ENCODE measurements around the gene NOTCH3. TPM values are rescaled to one million over a fixed set of nuclear protein-coding genes. Genes with fewer than 3 reads are reported as not detected.

Gene NOTCH3
- total RNA-seq, 4 donors from 2014 or later, result 19.1 to 54.8 (median 35.4) TPM

GRCh38 chr19:15210323-15210781 lies 9.6 kb upstream of the NOTCH3 start:
- H3K4me1 ChIP-seq, result no peaks in the 10 kb centered on the region
- peak; percentile 83 for ATAC-seq
- H3K27ac ChIP-seq, result peak overlapping the region in 2 of 4 donors; percentile 24 to 32
- H3K27me3 ChIP-seq, result peaks cover 4% of the 10 kb centered on the region
- TF ChIP-seq POLR2A (IDR thresholded peaks at IDR 0.05) (no peak), POLR2AphosphoS5 (IDR thresholded peaks at IDR 0.05) (no peak), CTCF (IDR thresholded peaks at IDR 0.05) (no peak), EP300 (IDR thresholded peaks at IDR 0.05) (no peak)
- WGBS, 2 donors (ENCODE audit: low coverage in 1 of 2), result 58 to 78% methylated on average over 4 to 5 of the region's 5 CpGs
- peaks cover 0 to 3% (median 0%) of the 10 kb centered on the region in 3 donors for H3K9me3 ChIP-seq
- H3K36me3 ChIP-seq, result no peaks in the 10 kb centered on the region
- no peak overlapping the region for H3K4me3 ChIP-seq

- Histone ChIP-seq H3K36me3 (no peaks in the 10 kb centered on the region), H3K27ac (peak overlapping the region in 2 of 4 donors; percentile 22 to 63), H3K4me3 (peak overlapping the region in 1 of 2 donors; percentile 54), H3K9me3 (peaks cover 0 to 3% (median 0%) of the 10 kb centered on the region in 3 donors), H3K4me1 (peaks cover 0 to 24% (median 10%) of the 10 kb centered on the region in 3 donors), H3K27me3 (peaks cover 65% of the 10 kb centered on the region)
- ATAC-seq, result no peak
- 80 to 97% methylated on average over 1 to 14 of the region's 18 CpGs for WGBS, 2 donors (ENCODE audit: low coverage in 1 of 2)
- no peak for TF ChIP-seq POLR2A (IDR thresholded peaks at IDR 0.05)
- TF ChIP-seq EP300 (IDR thresholded peaks at IDR 0.05), result no peak
- TF ChIP-seq POLR2AphosphoS5 (IDR thresholded peaks at IDR 0.05), result no peak
- TF ChIP-seq CTCF (IDR thresholded peaks at IDR 0.05), result no peak
Measured at GRCh38 chr19:15201374-15202023, 704 bp upstream of the NOTCH3 start.

DNA sequence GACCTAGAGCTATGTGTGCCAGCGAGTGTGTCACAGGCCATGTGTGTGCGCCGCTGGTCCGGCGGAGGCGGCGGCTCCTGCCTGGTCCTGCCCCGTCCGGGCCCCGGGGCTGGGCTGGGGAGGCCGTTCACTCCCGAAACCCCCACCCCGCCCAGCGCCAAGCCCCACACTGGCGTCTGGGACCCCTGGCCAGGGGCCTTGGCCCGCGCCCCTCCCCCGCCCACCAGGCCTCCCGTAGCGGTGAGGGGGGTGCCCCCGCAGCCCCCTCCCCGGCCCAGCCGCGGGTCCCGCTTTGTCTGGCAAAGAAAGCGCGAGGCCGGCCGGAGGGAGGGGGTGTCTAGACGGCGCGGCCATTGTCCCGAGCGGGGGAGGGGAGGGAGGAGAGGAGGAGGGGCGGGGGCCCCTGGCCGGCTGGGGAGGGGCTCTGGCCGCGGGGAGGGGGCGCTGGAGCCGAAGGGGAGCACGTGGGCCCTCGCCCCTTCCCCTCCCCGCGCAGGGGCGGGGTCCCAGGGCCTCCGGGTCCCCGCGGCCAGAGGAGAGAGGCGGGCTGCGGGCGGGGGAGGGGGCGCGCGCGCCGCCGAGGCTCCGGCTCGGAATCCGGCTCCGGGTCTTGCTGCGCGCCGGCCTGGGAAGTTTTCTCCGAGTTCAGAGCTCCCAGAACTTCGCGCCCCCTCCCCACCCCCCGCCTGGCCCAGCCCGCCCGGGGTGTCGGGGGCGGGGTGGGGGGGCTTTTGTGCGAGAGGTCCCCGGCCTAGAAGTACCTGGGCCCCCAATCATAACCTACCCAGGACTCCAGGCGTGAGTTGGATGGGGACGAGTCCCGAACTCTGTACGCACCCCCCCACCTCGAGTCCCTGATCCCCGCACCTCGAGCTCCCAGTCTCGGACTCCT lies 888 bp downstream of the NOTCH3 start:
- H3K4me3 ChIP-seq, result peak overlapping the region; percentile 11 to 54
- H3K27ac ChIP-seq, result peak overlapping the region in 3 of 4 donors; percentile 63 to 73 (median 63)
- H3K4me1 ChIP-seq, result peaks cover 0 to 36% (median 14%) of the 10 kb centered on the region in 3 donors
- no peaks in the 10 kb centered on the region for H3K36me3 ChIP-seq
- WGBS, 2 donors (ENCODE audit: low coverage in 1 of 2), result 0% methylated on average over 4 to 7 of the region's 82 CpGs
- no peaks in the 10 kb centered on the region for H3K9me3 ChIP-seq
- TF ChIP-seq POLR2A (IDR thresholded peaks at IDR 0.05) (no peak), CTCF (IDR thresholded peaks at IDR 0.05) (no peak), EP300 (IDR thresholded peaks at IDR 0.05) (no peak), POLR2AphosphoS5 (IDR thresholded peaks at IDR 0.05) (no peak)
- no peak for ATAC-seq
- peaks cover 81% of the 10 kb centered on the region for H3K27me3 ChIP-seq

DNA sequence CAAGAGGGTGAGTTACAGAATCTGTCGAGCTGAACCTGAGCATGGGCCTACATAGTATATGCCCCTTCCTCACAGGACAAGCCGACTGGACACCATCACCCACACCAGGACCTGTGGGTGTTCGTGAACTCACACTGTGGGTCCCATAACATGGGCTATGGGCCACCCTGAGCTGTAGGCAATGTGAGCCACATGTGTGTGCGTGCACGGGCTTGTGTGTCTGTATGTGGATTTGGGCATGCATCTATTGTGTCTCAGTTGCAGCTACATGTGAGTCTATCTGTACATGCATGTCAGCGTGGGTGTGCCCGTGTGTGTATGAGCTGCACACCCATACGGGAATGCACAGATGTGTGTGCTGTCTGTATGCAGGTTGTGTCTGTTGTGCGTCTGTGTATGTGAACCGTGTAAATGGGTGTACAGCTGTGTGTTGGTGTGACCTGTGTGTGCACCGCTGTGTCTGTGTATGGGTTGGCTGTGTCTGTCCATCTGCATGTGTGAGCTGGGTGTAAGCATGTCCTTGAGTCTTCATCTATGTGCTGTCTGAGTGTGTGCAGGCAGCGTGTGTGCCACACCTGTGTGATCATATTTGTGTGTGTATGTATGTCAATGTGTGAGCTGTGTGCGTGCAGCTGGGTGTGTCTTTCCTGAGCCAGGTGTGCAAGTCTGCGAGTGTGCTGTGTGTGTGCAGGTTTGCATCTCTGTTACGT lies 1.7 kb downstream of the NOTCH3 start:
- H3K27ac ChIP-seq, result peak overlapping the region in 2 of 4 donors; percentile 63 to 73
- ATAC-seq, result no peak
- no peaks in the 10 kb centered on the region for H3K9me3 ChIP-seq
- peaks cover 0 to 37% (median 14%) of the 10 kb centered on the region in 3 donors for H3K4me1 ChIP-seq
- H3K4me3 ChIP-seq, result peak overlapping the region in 1 of 2 donors; percentile 54
- no peaks in the 10 kb centered on the region for H3K36me3 ChIP-seq
- TF ChIP-seq POLR2AphosphoS5 (IDR thresholded peaks at IDR 0.05) (no peak), CTCF (IDR thresholded peaks at IDR 0.05) (no peak), EP300 (IDR thresholded peaks at IDR 0.05) (no peak), POLR2A (IDR thresholded peaks at IDR 0.05) (no peak)
- H3K27me3 ChIP-seq, result peaks cover 89% of the 10 kb centered on the region
- 69 to 73% methylated on average over 5 to 8 of the region's 15 CpGs for WGBS, 2 donors (ENCODE audit: low coverage in 1 of 2)

Measured in gastroesophageal sphincter (tissue), 4 donors.